GM23248 (cell line): ENCODE data around the gene POLG. TPM values are rescaled to one million over a fixed set of nuclear protein-coding genes. Genes with fewer than 3 reads are reported as not detected.

Experiments used
- DNase-seq: peaks from one replicate; pipeline ENCODE4 v3.0.0-alpha.2; 2015
- H2AFZ ChIP-seq: fragments of 200-600 bp; sonication (generic); 2 replicates; pipeline ENCODE4 v1.6.1; 2016; ENCODE audit warnings: antibody characterized with exemption
- H3F3A ChIP-seq: fragments of 200-600 bp; sonication (generic); 2 replicates; pipeline ENCODE4 v1.6.1; 2016; ENCODE audit warnings: mild to moderate bottlenecking, antibody characterized with exemption, mixed run types; ENCODE audit not compliant: insufficient read depth
- H3K27ac ChIP-seq: fragments of 200-600 bp; sonication (generic); 2 replicates; pipeline ENCODE4 v1.5.1; 2016; ENCODE audit warnings: mild to moderate bottlenecking
- H3K27me3 ChIP-seq: fragments of 200-600 bp; sonication (generic); replicated peaks from 2 replicates; pipeline ENCODE4 v1.6.1; 2016; ENCODE audit warnings: mild to moderate bottlenecking; ENCODE audit not compliant: insufficient read depth
- H3K36me3 ChIP-seq: fragments of 200-600 bp; sonication (generic); 2 replicates; pipeline ENCODE4 v1.6.1; 2016; ENCODE audit warnings: low read depth, mild to moderate bottlenecking
- H3K4me1 ChIP-seq: fragments of 200-600 bp; sonication (generic); 2 replicates; pipeline ENCODE4 v1.6.1; 2016; ENCODE audit warnings: mild to moderate bottlenecking; ENCODE audit not compliant: insufficient read depth
- H3K4me2 ChIP-seq: fragments of 200-600 bp; sonication (generic); one replicate; pipeline ENCODE4 v1.6.1; 2016; ENCODE audit warnings: mild to moderate bottlenecking; ENCODE audit not compliant: unreplicated experiment
- H3K4me3 ChIP-seq: fragments of 200-600 bp; sonication (generic); 2 replicates; pipeline ENCODE4 v1.5.1; 2016; ENCODE audit warnings: mild to moderate bottlenecking
- H3K79me2 ChIP-seq: fragments of 200-600 bp; sonication (generic); 2 replicates; pipeline ENCODE4 v1.6.1; 2016; ENCODE audit warnings: mild to moderate bottlenecking; ENCODE audit not compliant: insufficient read depth
- H3K9ac ChIP-seq: fragments of 200-600 bp; sonication (generic); 2 replicates; pipeline ENCODE4 v1.6.1; 2016; ENCODE audit warnings: mild to moderate bottlenecking
- H3K9me2 ChIP-seq: fragments of 200-600 bp; sonication (generic); 2 replicates; pipeline ENCODE4 v1.6.1; 2016; ENCODE audit warnings: mixed run types, mild to moderate bottlenecking, moderate library complexity; ENCODE audit not compliant: insufficient read depth
- H3K9me3 ChIP-seq: fragments of 200-600 bp; sonication (generic); one replicate; pipeline ENCODE4 v1.6.1; 2017; ENCODE audit warnings: low read depth
- H4K20me1 ChIP-seq: fragments of 200-600 bp; sonication (generic); 2 replicates; pipeline ENCODE4 v1.6.0; 2016; ENCODE audit not compliant: insufficient read depth
- EZH2 ChIP-seq: fragments of 200-600 bp; sonication (generic); IDR thresholded peaks from 2 replicates; pipeline ENCODE4 v1.6.1; 2018; ENCODE audit warnings: antibody characterized with exemption, mild to moderate bottlenecking; ENCODE audit not compliant: insufficient read depth, poor library complexity, severe bottlenecking
- EZH2phosphoT487 ChIP-seq: fragments of 200-600 bp; sonication (generic); IDR thresholded peaks from 2 replicates; pipeline ENCODE4 v1.6.1; 2018; ENCODE audit warnings: antibody characterized with exemption, moderate library complexity, mild to moderate bottlenecking, low read depth; ENCODE audit not compliant: insufficient read depth
- WGBS, 2 experiments: methylation state at CpG; one replicate each; pipeline ENCODE4 v1.1.6; 2015 to 2017; ENCODE audit warnings: low lambda C conversion rate in 2 of 2, low coverage in 1 of 2; ENCODE audit errors: missing lambda C conversion rate in 2 of 2; 5-methylcytosine and 5-hydroxymethylcytosine counted together
- in situ Hi-C: fragments of 300-500 bp; cut with MboI; formaldehyde crosslinking; loops from 2 replicates; pipeline ENCODE4 v1.15.0; 2020
- polyA plus RNA-seq: library from polyadenylated mRNA; unstranded; fragments of >200 nt; fragmentation: Nextera tagmentation; extraction: Ambion mirVana; gene quantifications from 2 replicates; pipeline ENCODE4 v1.2.1, GENCODE V29; 2016
- total RNA-seq: library from RNA; depleted of rRNA; stranded (reverse); fragments of >200 nt; shearing (Covaris generic); gene quantifications from 2 replicates; pipeline ENCODE4 v1.2.3, GENCODE V29; 2014

Gene POLG
- total and polyA plus RNA-seq, 2 experiments from 2014 or later: 18.7 to 66.7 TPM

DNA sequence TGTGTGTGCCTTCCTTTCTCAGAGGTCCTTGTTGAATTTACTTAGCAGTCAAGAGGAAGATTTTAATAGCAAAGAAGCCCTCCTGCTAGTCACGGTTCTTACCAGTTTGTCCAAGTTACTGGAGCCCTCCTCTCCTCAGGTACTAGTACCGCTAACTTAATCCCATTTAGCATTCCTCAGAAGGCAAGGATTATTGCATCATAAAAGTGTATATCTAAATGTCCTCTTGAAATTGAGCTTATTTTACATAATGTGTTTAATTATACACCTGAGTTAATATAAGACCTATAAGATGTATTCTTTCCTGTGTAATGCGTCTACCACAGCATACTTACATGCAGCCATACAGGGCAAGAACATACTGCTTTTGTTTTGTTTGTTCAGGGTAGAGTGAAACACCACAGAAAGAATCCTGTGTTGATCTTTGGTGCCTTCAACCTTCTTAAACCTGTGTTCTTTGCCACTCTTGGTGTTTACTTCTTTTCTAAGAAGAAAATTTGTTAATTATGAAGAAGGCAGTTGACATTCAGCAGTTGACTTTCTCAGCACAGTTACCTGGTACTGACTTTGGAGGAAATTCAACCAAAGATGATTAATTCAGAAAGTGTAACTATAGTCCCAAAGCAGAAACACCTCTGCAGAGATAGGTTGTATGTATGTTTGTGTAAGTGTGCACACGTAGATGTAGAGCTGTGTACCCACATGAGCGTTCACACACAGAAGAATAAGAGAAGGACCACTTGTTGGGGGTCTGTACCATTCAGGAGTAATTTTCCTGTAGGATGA is 33.1 kb downstream of the POLG start:
- 96 to 99% methylated on average over 5 of the region's 5 CpGs for WGBS, 2 experiments
- no peaks in the 10 kb centered on the region for H3K9me3 ChIP-seq

DNA sequence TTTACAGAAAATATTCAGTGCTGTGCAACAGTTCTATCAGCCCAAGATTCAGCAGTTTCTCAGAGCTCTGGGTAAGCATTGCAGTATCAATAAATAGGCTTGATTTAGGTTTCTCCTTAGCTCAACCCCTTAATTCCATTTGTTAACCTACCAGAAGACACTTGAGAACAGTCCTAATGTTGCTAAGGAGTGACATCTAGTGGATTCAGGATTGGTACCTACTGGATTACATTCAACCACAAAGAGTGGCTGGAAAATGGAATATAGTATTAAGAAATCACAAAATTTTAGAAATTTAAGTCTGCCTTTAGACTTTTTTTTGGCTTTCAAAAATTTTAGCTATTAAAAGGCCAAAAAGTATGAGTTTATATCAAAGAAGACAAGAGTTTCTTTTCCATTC is 34.7 kb downstream of the POLG start:
- Histone ChIP-seq H3K4me1 (no peaks in the 10 kb centered on the region), H4K20me1 (no peaks in the 10 kb centered on the region), H3K4me2 (no peak overlapping the region), H3K79me2 (no peaks in the 10 kb centered on the region), H3K9me2 (no peaks in the 10 kb centered on the region), H3F3A (peaks cover 7% of the 10 kb centered on the region), H3K36me3 (no peaks in the 10 kb centered on the region), H3K9ac (no peak overlapping the region), H2AFZ (no peak overlapping the region), H3K27ac (no peak overlapping the region), H3K4me3 (no peak overlapping the region), H3K27me3 (no peaks in the 10 kb centered on the region), H3K9me3 (no peaks in the 10 kb centered on the region)
- peak; percentile 54 for DNase-seq
- in situ Hi-C loops: no loop called here
- no peak for TF ChIP-seq EZH2
- no peak for TF ChIP-seq EZH2phosphoT487

More for the DNA sequence above, 33.1 kb downstream of the POLG start:
- Histone ChIP-seq H3F3A (peaks cover 7% of the 10 kb centered on the region), H3K9ac (no peak overlapping the region), H3K27ac (no peak overlapping the region), H3K36me3 (no peaks in the 10 kb centered on the region), H3K27me3 (no peaks in the 10 kb centered on the region), H3K4me3 (no peak overlapping the region), H3K79me2 (no peaks in the 10 kb centered on the region), H2AFZ (no peak overlapping the region), H3K4me2 (no peak overlapping the region), H3K9me2 (no peaks in the 10 kb centered on the region), H4K20me1 (no peaks in the 10 kb centered on the region), H3K4me1 (no peaks in the 10 kb centered on the region)
- in situ Hi-C loops: no loop called here
- no peak for TF ChIP-seq EZH2
- TF ChIP-seq EZH2phosphoT487: no peak
- no peak for DNase-seq

DNA sequence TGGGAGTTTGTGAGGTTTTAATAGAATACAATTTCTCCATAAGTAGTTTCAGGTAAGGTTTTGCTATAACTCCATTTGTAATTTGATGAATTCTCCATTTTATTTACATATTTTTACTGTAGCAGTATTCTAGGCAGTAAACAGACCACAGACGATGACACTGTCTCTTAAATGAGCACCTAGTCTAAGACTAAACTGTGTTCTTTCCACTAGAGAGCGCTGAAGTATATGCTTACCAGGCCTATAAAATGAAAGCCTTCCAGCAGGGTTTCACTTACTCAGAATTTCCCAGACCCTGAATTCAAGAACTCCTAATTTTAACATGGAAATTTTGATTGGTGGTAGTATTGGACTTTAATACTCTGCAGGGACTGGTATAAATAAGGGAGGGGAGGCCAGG is 41.6 kb downstream of the POLG start:
- no peaks in the 10 kb centered on the region for H3K4me1 ChIP-seq
- 0 out of 2 replicates have a peak, but pooled peaks cover 6% of the 10 kb centered on the region for H3K36me3 ChIP-seq
- H3K27ac ChIP-seq: no peak overlapping the region
- WGBS, 2 experiments: 96% methylated on average over 2 of the region's 2 CpGs
- H4K20me1 ChIP-seq: no peaks in the 10 kb centered on the region
- no peaks in the 10 kb centered on the region for H3K79me2 ChIP-seq
- H3F3A ChIP-seq: no peaks in the 10 kb centered on the region
- H3K4me2 ChIP-seq: no peak overlapping the region
- no peak for DNase-seq
- no peak overlapping the region for H3K4me3 ChIP-seq
- no peak overlapping the region for H2AFZ ChIP-seq
- no peaks in the 10 kb centered on the region for H3K27me3 ChIP-seq
- no peaks in the 10 kb centered on the region for H3K9me2 ChIP-seq
- TF ChIP-seq EZH2: no peak
- TF ChIP-seq EZH2phosphoT487: no peak
- H3K9me3 ChIP-seq: no peaks in the 10 kb centered on the region
- in situ Hi-C loops: no loop called here
- no peak overlapping the region for H3K9ac ChIP-seq

DNA sequence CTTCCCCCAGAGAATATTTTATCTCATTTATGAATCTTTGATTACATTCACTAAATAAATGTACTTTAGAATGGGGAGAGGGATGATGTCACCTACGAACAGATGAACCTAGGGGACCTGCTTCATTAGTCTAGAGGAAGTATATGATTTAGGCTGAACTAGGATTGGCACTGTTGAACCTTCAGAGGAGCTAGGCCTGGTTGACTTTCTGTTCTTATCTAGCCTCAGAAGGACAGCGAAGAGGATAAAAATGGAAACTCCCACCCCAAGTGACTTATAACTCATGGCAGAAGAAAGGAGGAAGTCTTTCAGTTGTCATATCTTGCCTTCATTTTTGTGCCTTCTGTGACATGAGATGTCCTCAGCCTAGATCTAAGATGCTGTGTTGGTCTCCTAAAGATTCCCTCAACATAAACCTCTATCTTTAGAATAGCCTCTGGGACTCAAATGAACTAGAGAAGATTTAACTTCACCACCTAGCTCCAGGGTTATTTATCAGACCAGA is 42.6 kb downstream of the POLG start:
- no peak overlapping the region for H3K9ac ChIP-seq
- no peaks in the 10 kb centered on the region for H3K79me2 ChIP-seq
- H3K9me3 ChIP-seq: no peaks in the 10 kb centered on the region
- TF ChIP-seq EZH2phosphoT487 (no peak), EZH2 (no peak)
- in situ Hi-C loops: no loop called here
- H4K20me1 ChIP-seq: no peaks in the 10 kb centered on the region
- no peaks in the 10 kb centered on the region for H3K4me1 ChIP-seq
- WGBS, 2 experiments: 95 to 98% methylated on average over 2 of the region's 2 CpGs
- H3K4me2 ChIP-seq: no peak overlapping the region
- H2AFZ ChIP-seq: no peak overlapping the region
- H3K27ac ChIP-seq: no peak overlapping the region
- H3F3A ChIP-seq: no peaks in the 10 kb centered on the region
- H3K4me3 ChIP-seq: no peak overlapping the region
- H3K36me3 ChIP-seq: 0 out of 2 replicates have a peak, but pooled peaks cover 6% of the 10 kb centered on the region
- H3K27me3 ChIP-seq: no peaks in the 10 kb centered on the region
- no peak for DNase-seq
- H3K9me2 ChIP-seq: no peaks in the 10 kb centered on the region
